Measurements from ENCODE around the gene HJV.
A peak's percentile ranks its signal among the peaks of the same experiment; 100 is the strongest.

HJV gene

GRCh38 chr1:145991735-145992412 is 29.7 kb downstream of the HJV start:
- TF ChIP-seq REST (IDR thresholded peaks at IDR 0.05; ENCODE audit: insufficient read depth in 1 of 2, low read depth in 2 of 2, low read length in 2 of 2) = no peak
- peak; percentile 51; the same call in 1 of the 2 replicates for TF ChIP-seq POLR2AphosphoS5 (IDR thresholded peaks at IDR 0.05; ENCODE audit: low read depth, low read length)

- no peak for TF ChIP-seq SIN3A (IDR thresholded peaks at IDR 0.05; ENCODE audit: borderline replicate concordance, insufficient read depth, low read length)
- TF ChIP-seq FOXP2 (optimal IDR thresholded peaks at IDR 0.05; ENCODE audit: borderline replicate concordance, extremely low read depth, extremely low read length, insufficient read depth) = no peak
- TF ChIP-seq POLR2AphosphoS5 (IDR thresholded peaks at IDR 0.05; ENCODE audit: low read depth, low read length) = no peak
- TF ChIP-seq TAF1 (IDR thresholded peaks at IDR 0.05; ENCODE audit: borderline replicate concordance, insufficient read depth, low read length) = no peak
- TF ChIP-seq REST (IDR thresholded peaks at IDR 0.05; ENCODE audit: insufficient read depth in 1 of 2, low read depth in 2 of 2, low read length in 2 of 2) = no peak
These were observed 31.2 kb downstream of the HJV start for GRCh38 chr1:145990249-145990855.

GRCh38 chr1:145988773-145989172 is 32.8 kb downstream of the HJV start:
- TF ChIP-seq FOXP2 (optimal IDR thresholded peaks at IDR 0.05; ENCODE audit: borderline replicate concordance, extremely low read depth, extremely low read length, insufficient read depth) (no peak), POLR2AphosphoS5 (IDR thresholded peaks at IDR 0.05; ENCODE audit: low read depth, low read length) (no peak), TAF1 (IDR thresholded peaks at IDR 0.05; ENCODE audit: borderline replicate concordance, insufficient read depth, low read length) (no peak), REST (IDR thresholded peaks at IDR 0.05; ENCODE audit: insufficient read depth in 1 of 2, low read depth in 2 of 2, low read length in 2 of 2) (no peak), SIN3A (IDR thresholded peaks at IDR 0.05; ENCODE audit: borderline replicate concordance, insufficient read depth, low read length) (no peak)

DNA sequence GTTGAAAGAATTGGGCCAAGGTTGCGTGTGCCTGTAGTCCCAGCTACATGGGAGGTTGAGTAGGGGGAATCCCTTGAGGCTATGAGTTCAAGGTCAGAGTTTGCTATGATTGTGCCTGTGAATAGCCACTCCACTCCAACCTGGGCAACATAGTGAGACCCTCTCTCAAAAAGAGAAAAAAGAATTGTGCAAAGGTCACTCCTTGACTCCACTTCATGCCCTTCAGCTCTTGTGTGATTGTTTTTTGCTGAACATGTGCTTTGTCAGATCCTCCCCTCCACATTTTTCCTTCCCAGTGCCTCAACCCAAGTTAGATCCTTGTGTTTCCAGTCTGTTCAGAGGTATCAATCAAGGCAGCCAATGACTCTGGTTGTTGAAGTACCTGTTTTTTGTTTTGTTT is 33.6 kb downstream of the HJV start:
- TF ChIP-seq SIN3A (IDR thresholded peaks at IDR 0.05; ENCODE audit: borderline replicate concordance, insufficient read depth, low read length) = no peak
- TF ChIP-seq TAF1 (IDR thresholded peaks at IDR 0.05; ENCODE audit: borderline replicate concordance, insufficient read depth, low read length) = no peak
- no peak for TF ChIP-seq REST (IDR thresholded peaks at IDR 0.05; ENCODE audit: insufficient read depth in 1 of 2, low read depth in 2 of 2, low read length in 2 of 2)
- TF ChIP-seq FOXP2 (optimal IDR thresholded peaks at IDR 0.05; ENCODE audit: borderline replicate concordance, extremely low read depth, extremely low read length, insufficient read depth) = no peak
- no peak for TF ChIP-seq POLR2AphosphoS5 (IDR thresholded peaks at IDR 0.05; ENCODE audit: low read depth, low read length)

Data from PFSK-1 (cell line).